Activated CD4-positive, alpha-beta T cell treated with anti-CD3 and anti-CD28 coated beads, Interleukin-2, amount 50 U/mL, for 1 hour (primary cell): Measurements from ENCODE around the gene ASCC1.

Source experiments
- DNase-seq: peaks from one replicate; pipeline ENCODE4 v3.0.0-alpha.2; 2020

The ASCC1 gene

DNA sequence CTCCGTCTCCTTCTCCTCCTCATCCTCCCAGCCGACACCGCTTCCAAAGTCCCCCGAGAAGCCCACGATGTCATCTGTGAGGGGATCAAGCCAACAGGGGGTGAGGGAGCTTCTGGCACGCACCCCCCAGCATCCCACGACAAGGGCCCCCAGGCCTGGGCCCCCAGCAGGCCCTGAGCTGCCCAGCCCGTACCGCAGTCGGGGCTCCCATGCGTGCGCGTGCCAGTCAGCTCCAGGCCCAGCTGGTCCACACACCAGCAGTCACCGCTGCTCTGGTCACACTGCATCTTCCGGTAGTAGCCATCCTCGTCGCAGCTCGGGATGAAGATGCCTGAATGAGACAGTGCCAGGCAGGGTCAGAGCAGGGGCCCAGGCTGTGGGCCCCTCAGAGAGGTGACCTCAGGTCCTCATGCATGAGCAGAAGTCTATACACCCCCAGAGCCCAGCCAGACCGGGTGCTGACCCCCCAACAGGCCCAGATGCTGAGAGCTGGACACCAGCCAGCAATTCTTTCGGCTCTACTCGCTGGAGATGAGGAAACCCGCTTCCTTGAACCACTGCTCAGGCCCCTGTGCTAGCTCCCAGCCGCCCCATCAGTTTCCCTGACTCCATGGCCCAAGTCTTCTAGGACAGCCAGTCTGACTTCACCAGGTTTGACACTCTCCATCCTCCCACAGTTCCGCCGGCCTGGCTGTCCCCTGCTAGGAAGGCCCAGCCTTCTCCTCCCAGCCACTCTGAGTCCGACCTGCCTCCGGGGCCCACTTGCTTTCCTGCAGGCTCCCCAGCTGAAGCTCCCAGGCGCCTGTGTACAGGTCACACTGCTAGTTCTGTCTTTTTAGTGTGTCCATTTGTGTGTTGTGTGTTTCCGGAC lies 153.0 kb downstream of the ASCC1 start:
- DNase-seq, result no peak

DNA sequence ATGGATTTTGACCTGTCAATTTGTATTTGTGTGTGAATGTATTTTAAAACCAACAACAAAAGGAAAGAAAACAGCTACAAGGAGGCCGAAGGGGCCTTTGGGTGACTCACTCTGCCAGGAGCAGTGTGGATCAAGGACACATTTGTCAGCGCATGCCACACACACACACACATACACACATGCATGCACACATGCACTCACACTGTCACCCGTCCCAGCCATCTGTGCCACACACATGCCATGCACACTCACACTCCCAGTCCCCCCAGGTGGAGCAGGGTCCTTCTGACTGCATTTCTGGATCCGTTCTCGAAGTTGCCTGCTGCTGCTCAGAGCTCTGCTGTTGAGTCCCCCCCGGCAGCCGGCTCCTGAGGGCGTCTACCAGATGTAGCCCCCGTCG lies 153.7 kb downstream of the ASCC1 start:
- DNase-seq, result no peak

DNA sequence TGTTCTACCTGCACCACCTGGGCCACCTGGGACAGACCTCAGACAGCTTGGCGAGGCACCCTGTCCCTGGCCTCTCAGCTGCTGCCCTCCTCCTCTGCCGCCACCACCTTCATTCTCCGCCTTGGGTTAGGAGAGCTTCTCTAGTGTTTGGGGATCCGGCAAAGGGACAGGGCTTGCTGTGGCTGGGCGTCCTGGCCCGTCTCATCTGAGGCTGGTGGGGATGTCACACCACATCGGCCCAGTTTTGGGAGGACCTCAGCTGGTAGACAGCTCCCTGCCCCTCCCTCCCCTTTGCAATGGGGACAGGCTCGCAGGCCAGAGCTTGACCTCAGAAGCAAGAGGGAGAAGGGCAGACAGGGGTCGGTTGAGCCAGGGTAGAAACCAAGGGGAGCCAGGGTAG lies 154.1 kb downstream of the ASCC1 start:
- DNase-seq, result no peak

DNA sequence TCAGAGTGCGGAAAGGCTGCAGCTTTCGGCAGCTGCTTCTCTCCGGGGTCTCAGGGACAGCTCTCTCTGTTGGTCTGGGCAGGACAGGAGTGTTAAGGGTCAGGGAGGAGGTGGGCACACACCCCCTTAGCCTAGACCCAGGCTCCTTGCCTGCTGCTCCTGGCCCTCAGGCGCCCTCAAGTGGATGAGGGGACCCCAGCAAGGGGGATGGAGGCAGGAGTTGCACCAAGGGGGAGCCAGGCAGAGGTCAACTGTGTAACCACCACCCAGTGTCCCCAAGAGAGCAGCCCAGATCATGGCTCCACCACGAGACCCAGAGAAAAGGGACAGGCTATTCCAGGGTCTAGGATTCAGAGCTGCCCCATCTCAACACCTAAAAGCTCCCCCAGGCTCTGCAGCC lies 154.6 kb downstream of the ASCC1 start:
- no peak for DNase-seq

DNA sequence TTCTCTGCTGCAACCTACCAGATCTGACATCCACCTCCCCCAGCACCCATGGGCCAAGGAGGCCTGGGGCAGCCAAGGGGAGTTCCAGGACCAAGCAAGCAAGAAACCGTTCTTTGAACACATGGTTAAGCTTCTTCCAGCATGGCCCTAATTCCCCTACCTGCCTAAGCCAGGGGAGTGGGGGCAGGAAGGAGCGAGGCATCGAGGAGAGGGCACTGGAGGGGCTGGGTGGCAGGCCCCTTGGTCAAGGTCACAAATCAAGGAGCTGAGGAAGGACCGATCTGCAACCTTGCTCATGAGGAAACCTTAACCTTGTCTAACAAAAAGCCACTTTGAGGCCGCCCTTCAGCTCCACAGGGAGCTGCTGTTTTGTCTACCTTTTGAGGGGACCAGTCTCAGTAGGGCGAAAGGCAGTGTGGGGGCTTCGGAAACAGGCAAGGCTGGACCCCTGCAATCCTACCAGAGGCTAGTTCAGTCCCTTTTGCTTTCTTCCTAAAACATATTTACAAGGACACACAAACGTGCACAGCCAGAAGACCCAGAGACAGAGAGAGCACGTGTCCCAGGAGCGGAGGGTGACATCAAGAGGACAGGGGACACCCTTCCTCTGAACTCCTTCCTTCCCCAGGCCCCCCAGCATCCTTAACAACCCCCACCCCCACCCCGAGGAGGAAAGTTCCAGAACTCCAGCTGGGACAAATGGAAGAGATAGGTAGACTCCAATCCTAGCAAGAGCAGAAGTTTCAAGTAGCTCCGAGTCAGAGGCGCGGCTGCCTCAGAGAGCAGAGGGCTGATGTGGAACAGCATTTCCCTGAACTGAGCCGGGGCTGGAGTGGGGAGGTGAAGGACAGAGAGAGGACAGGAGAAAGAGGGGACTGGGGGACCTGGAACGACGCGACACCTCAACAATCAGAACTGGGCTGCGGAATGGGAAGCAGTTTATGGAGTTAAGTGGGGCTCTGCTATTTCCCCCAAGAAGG lies 155.9 kb downstream of the ASCC1 start:
- DNase-seq, result no peak

DNA sequence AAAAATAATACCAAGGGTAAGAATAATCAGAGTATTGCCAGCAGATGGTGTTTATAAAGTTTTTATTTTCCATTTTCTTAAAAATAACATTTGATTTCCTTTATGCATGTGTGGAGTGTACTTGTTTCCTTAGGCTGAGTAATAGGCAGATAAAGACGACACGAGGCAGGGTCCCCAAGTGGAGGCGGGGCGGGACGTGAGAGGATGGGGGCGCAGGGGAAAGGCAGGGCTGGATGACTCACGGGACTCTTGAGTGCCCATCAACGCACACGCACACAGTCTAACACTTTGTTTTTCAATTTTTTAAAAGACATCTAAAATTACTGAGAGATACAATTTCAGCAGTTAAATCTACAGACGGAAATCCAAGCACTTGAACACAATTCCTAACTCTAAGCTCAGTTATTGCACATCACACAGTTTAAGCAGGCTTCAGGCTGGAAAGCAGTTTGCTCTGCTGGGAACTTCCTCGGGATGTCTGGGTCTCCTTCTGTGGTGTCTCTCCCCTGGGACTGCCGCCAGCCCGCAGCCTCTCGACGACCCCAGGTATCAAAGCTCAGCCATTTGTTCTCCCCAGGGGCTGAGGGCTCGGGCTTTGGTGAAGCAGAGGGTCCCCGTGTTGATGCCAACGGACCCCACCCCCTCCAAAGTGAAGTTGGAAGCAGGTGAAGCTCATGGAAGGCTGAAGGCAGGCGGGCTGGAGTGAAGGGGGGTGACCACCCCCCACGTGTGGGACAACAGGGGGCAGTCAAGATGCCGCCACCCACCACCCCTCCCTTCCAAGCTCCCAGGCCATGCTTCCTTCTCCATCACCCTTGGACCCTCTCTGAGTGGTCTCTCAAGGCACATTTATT lies 156.9 kb downstream of the ASCC1 start:
- no peak for DNase-seq

DNA sequence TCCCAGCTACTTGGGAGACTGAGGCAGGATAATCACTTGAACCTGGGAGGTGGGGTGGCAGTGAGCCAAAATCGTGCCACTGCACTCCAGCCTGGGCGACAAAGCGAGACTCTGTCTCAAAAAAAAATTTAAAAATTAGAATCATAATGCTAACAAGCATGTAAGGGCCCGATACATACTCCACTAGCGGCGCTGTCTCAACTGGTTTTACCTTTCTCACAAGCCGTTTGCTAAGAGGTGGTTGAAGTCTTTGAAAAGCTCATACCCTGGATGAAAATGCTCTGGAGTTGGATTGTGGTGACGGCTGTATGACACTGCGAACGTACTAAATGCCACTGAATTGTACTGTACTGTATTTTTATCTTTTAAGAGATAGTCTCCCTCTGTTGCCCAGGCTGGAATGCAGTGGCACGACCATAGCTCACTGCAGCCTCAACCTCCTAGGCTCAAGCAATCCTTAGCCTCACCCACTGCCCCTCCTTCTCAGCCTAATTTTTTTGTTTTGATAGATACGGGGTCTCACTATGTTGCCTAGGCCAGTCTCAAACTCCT lies 157.7 kb downstream of the ASCC1 start:
- no peak for DNase-seq

DNA sequence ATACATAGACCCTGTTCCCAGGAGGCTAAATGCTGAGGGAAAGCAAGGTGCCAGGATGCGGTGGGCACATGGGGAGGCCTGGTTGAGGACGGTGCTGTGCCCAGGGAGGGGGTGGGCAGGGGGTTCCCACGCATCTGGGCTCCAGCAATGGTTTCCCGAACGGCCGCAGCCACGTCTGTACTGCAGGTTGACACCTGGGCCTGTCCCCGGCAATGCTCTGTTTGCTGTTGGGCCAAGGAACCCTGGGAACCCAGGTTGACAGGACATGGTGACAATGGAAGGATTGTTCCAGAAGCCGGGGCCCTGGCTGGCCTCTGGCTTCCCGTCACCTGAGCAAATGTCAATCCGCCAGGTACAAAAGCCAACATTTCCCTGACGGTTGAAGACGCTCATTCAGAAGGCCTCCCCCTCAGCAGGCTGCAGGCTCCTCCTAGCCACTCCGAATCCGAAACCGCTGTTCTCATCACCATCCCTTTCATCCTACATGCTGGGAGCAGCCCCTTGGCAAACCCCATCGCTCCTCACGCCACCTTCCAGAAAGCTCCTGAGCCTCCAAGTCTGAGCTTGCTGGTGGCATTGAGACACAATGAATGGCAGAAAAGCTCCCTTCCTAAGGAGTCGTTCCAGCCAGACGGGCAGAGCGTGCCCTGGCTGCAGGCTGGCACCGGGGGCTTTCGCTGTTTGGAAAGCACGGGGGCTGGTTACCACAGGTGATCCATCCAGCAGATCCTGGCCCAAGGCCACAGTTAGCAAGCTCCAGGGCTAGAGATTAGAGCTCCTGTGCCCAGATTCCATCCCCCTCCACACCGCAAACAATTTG lies 158.9 kb downstream of the ASCC1 start:
- DNase-seq, result no peak

DNA sequence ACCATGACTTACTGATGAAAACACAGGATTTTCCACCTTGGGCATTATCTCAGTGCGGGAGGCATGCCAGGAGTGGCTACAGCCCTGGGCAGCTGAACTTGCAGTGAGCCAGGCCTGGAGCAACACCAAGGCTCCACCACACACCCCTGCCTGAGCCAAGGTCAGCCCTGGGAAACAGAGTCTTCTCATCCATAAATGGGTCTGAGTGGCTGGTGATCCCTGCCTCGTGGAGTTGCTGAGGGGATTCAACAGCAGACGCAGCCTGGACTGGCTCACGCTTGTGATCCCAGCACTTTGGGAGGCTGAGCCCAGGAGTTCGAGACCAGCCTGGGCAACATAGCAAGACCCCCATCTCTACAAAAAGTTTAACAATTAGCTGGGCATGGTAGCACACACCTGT lies 160.0 kb downstream of the ASCC1 start:
- no peak for DNase-seq

DNA sequence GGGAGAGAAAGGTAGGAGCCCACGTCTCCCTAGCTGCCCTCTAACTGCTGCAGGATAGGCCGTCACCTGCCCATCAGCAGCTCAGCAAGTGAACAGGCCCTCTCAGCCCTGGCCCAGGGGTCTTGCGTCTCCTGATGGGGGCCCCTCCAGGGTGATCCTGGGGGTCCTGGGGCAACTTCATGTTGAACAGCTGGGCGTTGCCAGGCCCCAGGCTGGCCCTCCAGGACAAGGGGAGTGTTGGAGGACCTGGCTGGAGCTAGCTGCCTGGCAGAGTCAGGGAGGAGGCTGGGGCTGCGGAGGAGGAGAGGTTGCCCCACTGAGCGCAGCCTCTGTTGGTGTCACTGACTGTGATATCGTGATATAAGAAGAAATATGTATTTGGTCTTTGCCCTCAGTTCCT lies 162.4 kb downstream of the ASCC1 start:
- no peak for DNase-seq

DNA sequence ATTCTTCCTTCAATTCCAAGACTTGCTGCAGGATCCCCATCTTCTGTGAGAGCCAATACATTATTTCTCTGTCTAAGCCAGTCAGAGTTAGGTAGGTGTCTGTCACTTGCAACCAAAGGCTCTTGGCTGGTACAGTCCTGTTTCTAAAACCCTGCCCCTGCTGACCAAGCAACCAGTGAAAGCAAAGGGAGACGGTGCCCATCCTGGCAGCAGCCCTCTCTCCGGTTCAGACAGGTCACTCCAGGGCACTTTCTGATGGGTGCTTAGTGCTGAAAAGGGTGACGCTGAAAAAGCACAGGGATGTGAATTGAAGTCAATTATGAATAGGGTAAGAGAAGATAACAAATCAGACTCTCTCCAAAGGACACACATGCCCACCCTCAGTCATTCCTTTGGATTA lies 165.2 kb downstream of the ASCC1 start:
- DNase-seq, result no peak

DNA sequence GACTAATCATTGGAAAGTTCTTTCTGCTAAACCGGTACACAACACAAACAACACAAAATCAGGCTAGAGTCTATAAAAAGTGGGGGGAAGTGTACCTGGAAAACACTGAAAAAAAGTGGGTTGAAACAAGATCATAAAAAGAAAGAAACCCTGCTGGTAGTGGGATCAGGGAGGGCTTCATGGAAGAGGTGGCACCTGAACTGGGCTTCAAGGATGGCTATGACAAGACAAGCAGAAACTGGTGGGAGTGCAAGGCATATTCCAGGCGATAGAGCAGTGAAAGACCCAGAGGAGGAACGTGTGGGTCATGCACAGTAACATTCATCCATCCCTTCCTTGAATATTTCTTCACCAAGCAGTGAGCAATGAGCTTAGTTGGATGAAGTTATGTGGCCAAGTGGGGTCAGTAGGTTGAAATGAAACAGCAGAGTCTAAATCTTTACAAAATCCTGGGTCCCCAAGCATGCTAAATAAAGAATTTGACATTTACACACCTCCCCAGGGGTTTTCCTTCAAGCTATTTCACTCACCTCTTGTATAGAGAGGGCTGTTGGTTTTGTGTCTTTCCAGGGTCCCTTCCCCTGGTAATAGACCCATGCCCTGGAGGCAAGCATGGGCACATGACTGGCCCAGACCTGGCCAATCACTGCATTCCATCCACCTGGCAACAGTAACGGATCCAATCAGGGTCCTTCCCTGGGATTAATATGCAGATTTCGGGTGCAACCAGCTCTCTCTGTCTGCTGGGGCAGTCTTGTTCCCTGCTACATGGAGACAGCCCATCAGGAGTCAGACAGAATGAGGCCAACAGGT lies 165.9 kb downstream of the ASCC1 start:
- no peak for DNase-seq

DNA sequence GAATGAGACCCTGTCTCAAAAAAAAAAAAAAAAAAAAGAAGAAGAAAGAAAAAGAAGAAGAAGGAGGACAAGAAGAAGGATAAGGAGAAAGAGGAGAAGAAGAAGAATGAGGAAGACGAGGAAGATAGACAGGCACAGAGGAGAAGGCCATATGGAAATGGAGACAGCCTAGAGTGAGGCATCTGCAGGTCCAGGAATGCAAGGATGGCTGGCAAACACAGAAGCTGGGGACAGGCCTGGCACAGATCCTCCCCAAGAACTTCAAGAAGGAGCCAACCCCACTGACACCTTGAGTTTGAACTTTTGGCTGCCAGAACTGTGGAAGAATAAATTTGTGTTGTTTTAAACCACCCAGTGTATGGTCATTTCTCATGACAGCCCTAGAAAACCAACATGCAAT lies 166.6 kb downstream of the ASCC1 start:
- DNase-seq, result no peak

DNA sequence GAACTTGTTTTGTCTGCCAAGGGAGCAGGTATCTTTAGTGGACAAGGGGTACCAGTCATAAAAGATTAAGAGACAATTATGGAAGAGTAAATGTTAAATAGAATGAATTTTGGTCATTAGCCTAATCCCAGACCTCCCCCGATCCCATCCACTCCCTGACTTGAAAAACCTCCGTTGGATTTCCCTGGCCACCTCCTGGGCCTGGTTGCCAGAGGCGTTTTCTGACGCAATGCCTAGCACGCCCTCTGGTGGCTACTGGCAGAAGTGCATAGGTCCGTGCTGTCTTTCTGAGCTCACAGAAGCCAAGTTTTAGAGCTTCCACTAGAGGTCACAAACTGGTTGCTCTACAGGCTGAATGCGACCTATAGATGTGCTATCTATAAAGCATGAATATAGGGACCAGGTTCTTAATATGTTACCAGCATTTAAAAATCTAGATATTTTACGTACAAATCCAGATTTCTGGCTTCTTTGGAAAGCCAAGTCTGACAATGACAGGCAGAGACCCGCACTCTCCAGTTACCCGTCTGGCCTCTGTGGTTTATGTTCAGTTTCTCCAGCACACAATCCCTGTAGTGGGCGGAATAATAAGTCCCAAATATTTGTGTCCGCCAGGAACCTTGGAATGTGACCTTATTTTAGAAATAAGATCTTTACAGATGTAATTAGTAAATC lies 167.5 kb downstream of the ASCC1 start:
- peak; percentile 91 for DNase-seq
